ENCODE data around the gene RCVRN.
"Not testable (repeated sequence)": the region's sequence is repeated elsewhere in the genome, so short reads cannot be mapped to it uniquely, and the experiment has no call there.

RCVRN gene

GRCh38 chr17:9929871-9930270 lies 24.8 kb upstream of the RCVRN start:
- peak overlapping the region in 2 of 11 experiments; percentile 3 to 11; a peak in 1 of 22 replicates for H3K27ac ChIP-seq
- no peak for TF ChIP-seq Cebpa-rat (IDR thresholded peaks at IDR 0.05)
- H3K4me2 ChIP-seq, result no peak overlapping the region

GRCh38 chr17:9928601-9929333 lies 23.7 kb upstream of the RCVRN start:
- Histone ChIP-seq H3K4me3 (no peak overlapping the region), H3K27me3 (no peaks in the 10 kb centered on the region), H4K20me1 (peaks cover 0 to 89% (median 34%) of the 10 kb centered on the region in 11 experiments; a peak in 17 of 22 replicates), H3K4me2 (no peak overlapping the region), H3K4me1 (peaks cover 8 to 34% (median 23%) of the 10 kb centered on the region in 10 experiments; a peak in 17 of 20 replicates), H3K9me3 (replicated peaks in 1 of 11) (no peaks in the 10 kb centered on the region), H3K27ac (no peak overlapping the region), H3K9ac (0 out of 22 replicates have a peak overlapping the region, but pooled peaks of 1 of the 11 experiments have one; percentile 23), H3K36me3 (peaks cover 28 to 94% (median 88%) of the 10 kb centered on the region in 11 experiments)
- no peak for TF ChIP-seq Cebpa-rat (IDR thresholded peaks at IDR 0.05)

More at GRCh38 chr17:9929871-9930270, 24.8 kb upstream of the RCVRN start:
- peaks cover 34 to 97% (median 90%) of the 10 kb centered on the region in 11 experiments for H3K36me3 ChIP-seq
- H3K27me3 ChIP-seq, result no peaks in the 10 kb centered on the region
- H4K20me1 ChIP-seq, result peaks cover 0 to 95% (median 43%) of the 10 kb centered on the region in 11 experiments; a peak in 18 of 22 replicates
- no peak overlapping the region; a peak in 1 of 22 replicates for H3K9ac ChIP-seq
- H3K9me3 ChIP-seq (replicated peaks in 1 of 11), result no peaks in the 10 kb centered on the region
- peaks cover 7 to 33% (median 22%) of the 10 kb centered on the region in 10 experiments; a peak in 17 of 20 replicates for H3K4me1 ChIP-seq
- no peak overlapping the region for H3K4me3 ChIP-seq

- peak overlapping the region in 7 of 11 experiments; percentile 0 to 48 (median 44); a peak in 8 of 22 replicates for H3K27ac ChIP-seq
These were observed 21.2 kb upstream of the RCVRN start for GRCh38 chr17:9926150-9926804.

GRCh38 chr17:9925457-9925856 lies 20.4 kb upstream of the RCVRN start:
- Histone ChIP-seq H3K4me3 (no peak overlapping the region), H3K27ac (peak overlapping the region in 9 of 11 experiments; percentile 0 to 48 (median 38); a peak in 13 of 22 replicates), H3K9me3 (replicated peaks in 1 of 11) (no peaks in the 10 kb centered on the region), H3K36me3 (peaks cover 28 to 94% (median 88%) of the 10 kb centered on the region in 11 experiments), H3K4me1 (peaks cover 8 to 21% (median 17%) of the 10 kb centered on the region in 10 experiments; a peak in 17 of 20 replicates), H3K9ac (peak overlapping the region in 8 of 11 experiments; percentile 5 to 47 (median 25); a peak in 9 of 22 replicates), H3K4me2 (peak overlapping the region in 7 of 11 experiments; percentile 15 to 49 (median 27); a peak in 12 of 22 replicates), H3K27me3 (no peaks in the 10 kb centered on the region), H4K20me1 (peaks cover 0 to 76% (median 33%) of the 10 kb centered on the region in 11 experiments; a peak in 16 of 22 replicates)
- TF ChIP-seq Cebpa-rat (IDR thresholded peaks at IDR 0.05), result no peak

More at GRCh38 chr17:9926150-9926804, 21.2 kb upstream of the RCVRN start:
- Histone ChIP-seq H3K9ac (peak overlapping the region in 7 of 11 experiments; percentile 6 to 50 (median 30); a peak in 6 of 22 replicates), H3K36me3 (peaks cover 30 to 94% (median 88%) of the 10 kb centered on the region in 11 experiments), H3K9me3 (replicated peaks in 1 of 11) (no peaks in the 10 kb centered on the region), H3K4me3 (no peak overlapping the region), H3K4me2 (no peak overlapping the region), H4K20me1 (peaks cover 0 to 76% (median 31%) of the 10 kb centered on the region in 11 experiments; a peak in 16 of 22 replicates), H3K27me3 (no peaks in the 10 kb centered on the region), H3K4me1 (peaks cover 8 to 28% (median 22%) of the 10 kb centered on the region in 10 experiments; a peak in 17 of 20 replicates)
- TF ChIP-seq Cebpa-rat (IDR thresholded peaks at IDR 0.05), result no peak

GRCh38 chr17:9924735-9925191 lies 19.7 kb upstream of the RCVRN start:
- peaks cover 8 to 21% (median 15%) of the 10 kb centered on the region in 10 experiments; a peak in 17 of 20 replicates for H3K4me1 ChIP-seq
- H3K9me3 ChIP-seq (replicated peaks in 1 of 11), result no peaks in the 10 kb centered on the region
- peaks cover 34 to 94% (median 88%) of the 10 kb centered on the region in 11 experiments for H3K36me3 ChIP-seq
- H3K4me2 ChIP-seq, result peak overlapping the region in 8 of 11 experiments; percentile 15 to 49 (median 30); a peak in 14 of 22 replicates
- H3K4me3 ChIP-seq, result no peak overlapping the region
- H4K20me1 ChIP-seq, result peaks cover 0 to 76% (median 40%) of the 10 kb centered on the region in 11 experiments; a peak in 16 of 22 replicates
- no peak for TF ChIP-seq Cebpa-rat (IDR thresholded peaks at IDR 0.05)
- H3K9ac ChIP-seq, result peak overlapping the region in 6 of 11 experiments; percentile 6 to 47 (median 38); a peak in 9 of 22 replicates
- no peaks in the 10 kb centered on the region for H3K27me3 ChIP-seq
- peak overlapping the region in 9 of 11 experiments; percentile 0 to 48 (median 38); a peak in 14 of 22 replicates for H3K27ac ChIP-seq

GRCh38 chr17:9922012-9922848 lies 17.2 kb upstream of the RCVRN start:
- Histone ChIP-seq H3K27ac (no peak overlapping the region), H3K9ac (no peak overlapping the region), H3K4me1 (peaks cover 8 to 21% (median 15%) of the 10 kb centered on the region in 10 experiments; a peak in 17 of 20 replicates), H3K4me3 (no peak overlapping the region), H3K9me3 (replicated peaks in 1 of 11) (no peaks in the 10 kb centered on the region), H3K27me3 (no peaks in the 10 kb centered on the region), H3K4me2 (no peak overlapping the region), H4K20me1 (peaks cover 0 to 86% (median 45%) of the 10 kb centered on the region in 11 experiments; a peak in 16 of 22 replicates), H3K36me3 (peaks cover 60 to 98% (median 96%) of the 10 kb centered on the region in 11 experiments)
- no peak for TF ChIP-seq Cebpa-rat (IDR thresholded peaks at IDR 0.05)

- H3K9ac ChIP-seq; H3K27ac ChIP-seq; H3K4me3 ChIP-seq; H3K9me3 ChIP-seq (replicated peaks in 1 of 11); H3K4me2 ChIP-seq; H3K27me3 ChIP-seq: not testable (repeated sequence)
- Histone ChIP-seq H4K20me1 (peaks cover 0 to 91% (median 43%) of the 10 kb centered on the region in 11 experiments; a peak in 16 of 22 replicates), H3K36me3 (peaks cover 70 to 99% (median 98%) of the 10 kb centered on the region in 11 experiments), H3K4me1 (peaks cover 7 to 16% (median 14%) of the 10 kb centered on the region in 10 experiments; a peak in 17 of 20 replicates)
These were observed 16.1 kb upstream of the RCVRN start for GRCh38 chr17:9921216-9921615.

Data from BLaER1 treated with 17β-estradiol and CSF1 and Interleukin-3, amounts not matched to agents 10 nM and 100 nM (cell line).